ENCODE measurements around the gene ATP11C.
"Not testable (repeated sequence)": the region's sequence is repeated elsewhere in the genome, so short reads cannot be mapped to it uniquely, and the experiment has no call there.

The ATP11C gene

DNA sequence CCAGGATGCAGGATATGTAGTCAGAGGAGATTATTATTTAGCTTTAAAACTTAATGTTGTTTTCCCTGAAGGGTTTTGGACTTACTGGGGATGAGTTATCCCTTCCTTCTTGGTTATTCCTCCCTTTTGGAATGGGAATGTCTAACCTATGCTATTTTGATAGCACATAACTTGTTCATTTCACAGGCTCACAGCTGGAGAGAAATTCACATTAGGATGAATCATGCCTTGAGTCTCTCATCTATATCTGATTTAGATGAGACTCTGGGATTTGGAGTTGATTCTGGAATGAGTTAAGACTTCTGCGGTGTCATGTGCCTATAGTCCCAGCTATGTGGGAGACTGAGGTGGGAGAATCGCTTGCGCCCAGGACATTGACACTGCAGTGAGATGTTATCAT is 81.1 kb downstream of the ATP11C start:
- no peak for DNase-seq (ENCODE audit: low read depth)

DNA sequence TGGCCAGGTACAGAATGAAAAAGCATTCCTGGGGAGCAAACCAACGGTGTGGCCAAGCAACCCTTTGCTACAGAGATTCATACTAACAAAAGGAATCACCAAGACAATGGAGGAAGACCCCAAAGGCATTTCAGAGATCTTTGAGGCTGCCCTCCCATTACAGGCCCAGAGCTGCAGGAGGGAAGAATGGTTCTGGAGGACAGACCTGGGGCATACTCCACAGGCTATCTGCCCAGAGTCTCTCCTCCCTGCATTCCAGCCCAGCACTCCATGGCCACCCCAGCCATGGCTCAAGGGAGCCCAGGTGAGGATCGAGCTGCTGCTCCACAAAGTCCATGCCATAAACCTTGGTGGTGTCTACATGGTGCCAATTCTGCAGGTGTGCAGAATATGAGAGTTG is 81.9 kb downstream of the ATP11C start:
- DNase-seq (ENCODE audit: low read depth): no peak

DNA sequence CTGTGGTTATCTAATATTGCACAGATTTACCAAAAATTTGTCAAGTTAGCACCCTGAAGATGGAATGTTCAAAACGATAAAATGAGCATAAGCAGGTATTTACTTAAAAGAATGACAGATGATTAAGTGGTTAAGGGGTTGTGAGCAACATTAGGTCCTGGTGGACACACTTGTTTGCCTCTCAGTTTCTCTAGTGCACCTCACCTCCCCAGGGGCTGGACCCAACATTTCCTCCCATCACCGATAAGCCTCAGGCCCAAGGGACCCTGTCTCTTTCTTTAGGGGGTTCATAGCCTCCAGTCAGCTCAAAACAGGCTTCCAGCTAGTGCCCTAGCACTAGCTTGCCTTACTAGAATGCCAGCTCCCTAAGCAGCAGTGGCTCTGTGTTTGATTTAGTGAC is 88.0 kb downstream of the ATP11C start:
- no peak for DNase-seq (ENCODE audit: low read depth)

DNA sequence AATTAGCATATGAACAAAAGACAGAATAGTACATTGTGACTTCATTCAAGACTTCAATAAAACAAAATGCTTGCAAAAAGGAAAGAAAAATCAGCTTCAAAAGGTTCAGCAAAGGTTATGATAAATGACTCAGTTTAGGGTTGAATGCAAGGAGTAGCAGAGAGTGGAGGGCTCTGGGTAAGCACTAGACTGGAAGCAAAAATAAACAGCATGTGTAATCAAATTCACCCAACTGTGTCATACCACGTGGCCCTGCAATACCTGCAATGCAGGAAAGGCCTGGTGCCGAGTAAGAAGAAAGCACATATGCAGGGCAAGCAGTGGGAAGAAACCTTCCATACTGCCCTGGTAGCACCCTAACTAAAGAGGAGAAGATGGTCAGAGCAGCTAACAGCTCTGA is 88.7 kb downstream of the ATP11C start:
- no peak for DNase-seq (ENCODE audit: low read depth)

DNA sequence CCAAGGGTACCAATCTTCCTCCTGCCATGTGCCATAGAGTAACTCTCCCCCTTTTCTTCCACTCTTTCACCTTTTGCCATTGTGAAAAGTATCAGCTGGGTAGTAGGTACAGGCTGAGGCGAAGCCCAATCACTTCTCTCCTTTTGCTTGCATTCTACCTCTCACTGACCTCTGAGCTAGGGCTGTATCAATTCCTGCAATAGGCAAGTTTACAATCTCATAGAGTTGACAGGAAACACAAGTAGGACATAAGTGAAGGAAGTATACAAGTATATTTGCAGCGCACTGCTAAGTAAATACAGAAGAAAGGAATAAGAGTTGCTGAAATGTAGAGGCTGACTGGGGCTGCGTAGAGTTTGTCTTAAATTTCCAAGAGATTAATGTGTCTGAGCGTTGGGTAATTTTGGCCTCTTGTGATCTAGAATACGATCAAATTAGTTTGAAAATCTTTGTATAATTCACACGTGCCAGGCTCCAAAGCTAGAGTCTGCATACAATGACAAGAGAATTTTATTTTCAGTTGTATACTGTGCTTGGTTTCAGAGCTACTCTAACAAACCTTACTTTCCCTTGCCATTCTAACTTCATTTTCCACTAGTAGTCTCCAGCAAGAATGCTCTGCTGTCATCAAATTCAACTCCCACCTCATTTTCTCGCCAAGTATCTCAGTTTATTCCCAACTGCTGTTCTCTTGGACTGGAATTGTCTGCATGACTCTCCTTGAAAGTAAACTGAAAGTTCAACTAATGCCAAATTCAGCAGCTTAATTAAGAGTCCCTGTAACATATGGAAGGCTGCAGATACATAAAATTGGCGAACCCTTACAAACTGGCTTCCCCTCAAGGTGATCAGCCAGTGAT is 90.3 kb downstream of the ATP11C start:
- DNase-seq (ENCODE audit: low read depth): no peak

DNA sequence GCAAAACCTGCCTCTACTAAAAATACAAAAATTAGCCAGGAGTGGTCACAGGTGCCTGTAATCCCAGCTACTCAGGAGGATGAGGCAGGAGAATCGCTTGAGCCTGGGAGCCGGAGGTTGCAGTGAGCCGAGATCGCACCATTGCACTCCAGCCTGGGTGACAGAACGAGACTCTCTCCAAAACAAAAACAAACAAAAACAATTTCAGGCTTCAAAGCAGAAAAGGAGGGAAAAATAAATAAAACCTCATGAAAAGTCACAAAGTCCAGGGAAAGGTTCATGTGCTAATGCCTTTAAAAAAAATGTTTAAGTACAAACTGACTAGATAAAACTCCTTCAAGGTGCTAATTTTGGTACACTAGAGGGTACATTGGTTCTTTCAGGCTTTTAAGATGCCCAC is 96.5 kb downstream of the ATP11C start:
- not testable (repeated sequence) for DNase-seq (ENCODE audit: low read depth)

DNA sequence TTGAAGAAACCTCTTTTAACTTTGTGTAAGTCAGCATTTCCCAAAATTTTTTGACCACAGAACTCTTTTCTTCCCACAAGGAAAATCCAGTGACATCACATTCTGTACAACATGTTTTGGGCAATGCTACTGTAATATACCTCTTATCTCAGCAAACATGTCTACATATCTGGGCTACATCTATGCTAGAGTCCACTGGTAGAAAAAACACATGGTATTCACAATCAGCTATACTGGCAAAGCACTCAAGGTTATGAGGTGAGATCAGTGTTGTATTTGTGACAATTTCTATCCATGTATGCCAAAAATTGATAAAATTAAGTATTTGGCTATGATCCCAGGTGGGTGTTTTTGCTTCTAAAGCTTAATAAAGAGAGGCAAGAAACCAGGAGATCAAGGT is 98.0 kb downstream of the ATP11C start:
- no peak for DNase-seq (ENCODE audit: low read depth)

DNA sequence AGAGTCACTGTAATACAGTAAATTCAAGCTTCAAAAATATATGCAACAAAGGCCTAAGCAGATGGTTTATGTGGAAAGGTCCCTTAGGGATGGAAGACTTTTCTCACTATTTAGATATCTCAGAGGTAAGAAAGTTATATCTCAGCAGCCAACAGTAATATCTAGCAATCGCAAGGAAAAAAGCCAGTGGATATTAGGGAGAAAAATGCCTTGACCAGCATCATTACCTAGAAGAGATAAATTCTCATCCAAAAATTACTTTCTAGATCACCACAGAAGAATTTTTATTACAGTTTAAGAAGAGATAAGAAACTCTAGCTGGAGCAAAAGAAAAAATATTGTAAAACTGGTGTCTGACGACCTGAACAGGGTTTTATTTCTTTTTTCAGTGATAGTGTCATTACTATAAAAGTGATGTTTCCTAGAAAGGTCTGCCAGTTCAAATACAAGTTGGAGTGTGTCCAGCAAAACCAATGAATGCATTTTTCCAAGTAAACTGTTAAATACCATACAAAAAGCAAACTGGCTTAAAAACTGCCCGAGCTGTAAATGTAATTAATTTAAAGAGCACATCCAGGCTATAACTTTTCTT is 100.0 kb downstream of the ATP11C start:
- no peak for DNase-seq (ENCODE audit: low read depth)

DNA sequence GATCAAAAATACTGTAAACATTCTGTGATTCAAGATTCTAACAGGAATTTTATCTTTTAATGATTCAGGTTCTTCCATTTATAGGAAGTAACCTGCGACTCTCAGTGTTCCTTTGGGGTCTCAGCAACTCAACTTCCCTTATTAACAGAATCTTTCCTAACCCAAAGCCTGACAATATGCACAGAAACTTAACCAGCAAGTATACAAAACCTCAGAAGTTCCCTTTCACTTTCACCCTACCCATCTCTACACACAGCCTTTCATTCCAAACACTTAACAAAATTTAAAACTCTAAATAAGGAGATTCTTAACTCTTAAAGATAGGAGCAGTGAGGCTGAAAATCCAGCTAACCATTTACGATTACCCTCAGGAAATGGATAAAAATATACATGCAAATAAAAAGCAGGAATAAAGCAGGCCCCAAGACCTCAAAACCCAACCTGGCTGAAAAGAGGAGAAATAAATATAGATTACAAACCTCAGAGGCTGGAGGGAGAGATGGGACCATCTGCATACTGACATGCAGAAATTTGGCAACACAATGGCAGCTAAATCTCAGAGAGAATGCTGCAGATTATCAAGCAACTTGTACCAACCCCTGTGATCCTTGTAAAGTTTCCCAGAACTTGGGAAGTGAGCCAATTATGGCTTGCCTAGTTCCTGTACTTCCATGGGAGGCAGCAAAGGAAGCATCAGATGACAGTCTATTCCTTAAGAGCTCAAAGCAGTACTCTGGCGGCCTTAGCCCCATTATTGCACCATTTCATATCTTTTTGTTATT is 101.0 kb downstream of the ATP11C start:
- no peak for DNase-seq (ENCODE audit: low read depth)

DNA sequence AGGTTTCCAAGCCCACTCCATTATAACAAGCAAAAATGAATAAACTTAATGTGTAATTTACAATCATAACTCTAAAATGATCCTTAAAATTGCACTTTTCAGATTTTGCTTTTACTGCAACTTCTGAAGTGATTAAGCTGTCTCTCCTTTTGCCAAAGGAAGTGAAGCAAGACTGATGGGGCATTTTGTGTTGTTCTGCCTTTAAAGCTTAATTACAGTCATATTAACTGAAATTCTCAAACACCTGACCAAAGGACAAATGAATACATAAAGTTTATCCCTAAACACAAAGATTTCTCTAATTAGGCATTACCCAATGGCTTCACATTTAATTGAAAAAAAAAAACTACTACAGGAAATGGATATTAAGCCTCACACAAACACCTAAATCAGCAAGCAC is 101.8 kb downstream of the ATP11C start:
- no peak for DNase-seq (ENCODE audit: low read depth)

DNA sequence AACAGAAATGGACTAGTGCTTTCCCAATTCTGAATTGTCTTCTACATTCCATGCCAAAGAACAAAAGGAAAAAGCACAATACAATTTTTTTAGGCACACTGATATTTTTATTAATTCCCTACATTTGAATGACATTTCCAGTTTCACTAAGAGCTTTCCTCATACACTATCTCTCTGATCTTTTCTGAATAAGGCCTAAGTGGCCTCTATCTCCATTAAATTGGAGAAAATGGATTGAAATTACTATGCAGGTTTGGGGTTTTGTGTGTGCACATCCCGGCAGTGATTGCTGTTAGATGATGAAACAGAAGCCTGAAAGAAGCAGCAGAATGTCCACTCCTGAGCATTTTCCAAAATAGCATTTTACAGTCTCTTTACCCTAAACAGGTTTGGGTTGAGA is 104.0 kb downstream of the ATP11C start:
- DNase-seq (ENCODE audit: low read depth): no peak

DNA sequence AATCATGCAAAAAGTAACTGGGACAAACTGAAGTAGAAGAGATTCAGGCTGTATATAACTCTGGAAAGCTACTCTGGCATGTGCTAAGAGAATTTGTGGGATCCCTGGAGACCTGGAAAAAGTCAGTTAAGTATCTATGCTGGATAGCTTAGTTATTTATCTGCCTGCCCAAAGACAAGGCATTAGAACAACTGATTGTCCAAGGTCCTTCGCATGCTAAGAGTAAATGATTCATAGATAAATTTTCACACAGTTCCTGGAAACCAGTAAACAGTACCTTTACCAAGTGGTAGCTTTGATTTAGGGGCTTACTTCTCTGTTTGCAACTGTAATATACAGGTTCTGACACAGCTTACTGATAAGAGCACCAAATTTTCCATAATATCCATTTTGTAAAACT is 104.8 kb downstream of the ATP11C start:
- no peak for DNase-seq (ENCODE audit: low read depth)

DNA sequence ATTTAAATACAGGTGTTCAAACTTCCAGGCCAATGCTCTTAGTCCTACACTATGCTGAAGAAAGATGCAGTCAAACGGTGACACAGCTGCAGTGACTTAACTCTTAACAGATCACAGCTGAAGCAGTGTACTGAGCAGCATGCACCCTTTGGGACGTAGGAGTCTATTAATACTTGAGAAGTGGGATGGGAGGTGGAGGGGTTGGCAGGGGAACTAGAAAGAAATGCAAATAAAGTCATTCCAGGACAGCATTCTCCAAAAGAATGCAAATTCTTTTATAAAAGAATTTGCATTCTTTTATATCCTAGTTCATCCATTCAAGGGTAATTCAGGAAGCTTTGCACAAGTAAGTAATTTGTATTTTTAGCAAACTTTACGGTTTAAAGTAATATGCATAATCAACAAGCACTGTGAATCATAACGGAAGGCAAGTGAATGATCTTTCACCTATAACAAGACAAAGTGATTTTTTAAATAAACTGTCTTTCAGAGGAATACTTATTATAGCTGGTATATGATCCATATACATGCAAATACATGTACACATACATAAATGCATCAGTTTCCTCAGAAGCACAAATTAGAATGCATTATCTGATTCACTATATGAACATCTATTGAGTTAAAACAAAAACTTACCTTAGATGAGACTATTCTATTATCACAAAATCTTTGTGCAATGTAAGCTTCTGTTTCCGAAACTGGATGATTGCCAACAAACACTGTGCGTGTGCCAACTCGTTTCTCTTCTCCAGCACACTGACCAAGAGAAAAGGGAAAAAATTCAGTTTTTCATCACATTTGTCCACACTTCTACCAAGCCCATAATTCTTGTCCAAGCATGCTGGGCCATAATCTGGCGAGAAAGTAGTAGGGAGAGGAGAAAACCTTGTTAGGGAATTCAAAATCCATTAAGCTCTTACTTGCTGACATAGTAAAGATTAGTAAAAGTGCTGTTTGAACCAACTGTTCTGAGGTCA is 106.5 kb downstream of the ATP11C start:
- no peak for DNase-seq (ENCODE audit: low read depth)

DNA sequence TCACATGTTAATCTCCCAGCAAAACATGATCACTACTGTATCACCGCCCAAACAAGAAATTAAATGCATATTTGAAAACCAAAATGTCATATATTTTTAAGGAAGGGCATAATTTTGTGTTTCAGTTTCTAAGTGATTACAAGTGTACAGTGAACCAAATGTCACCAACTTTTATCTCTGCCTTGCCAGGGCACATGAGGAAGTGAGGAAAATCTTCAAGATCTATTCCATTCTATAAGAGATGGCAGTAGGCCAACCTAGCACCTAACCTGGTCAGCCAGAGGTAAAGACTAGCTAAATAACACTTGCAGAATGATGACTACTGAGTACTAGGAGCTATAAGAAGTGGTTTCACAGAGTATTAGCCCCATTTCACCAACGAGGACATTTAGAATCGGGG is 107.2 kb downstream of the ATP11C start:
- DNase-seq (ENCODE audit: low read depth): no peak

DNA sequence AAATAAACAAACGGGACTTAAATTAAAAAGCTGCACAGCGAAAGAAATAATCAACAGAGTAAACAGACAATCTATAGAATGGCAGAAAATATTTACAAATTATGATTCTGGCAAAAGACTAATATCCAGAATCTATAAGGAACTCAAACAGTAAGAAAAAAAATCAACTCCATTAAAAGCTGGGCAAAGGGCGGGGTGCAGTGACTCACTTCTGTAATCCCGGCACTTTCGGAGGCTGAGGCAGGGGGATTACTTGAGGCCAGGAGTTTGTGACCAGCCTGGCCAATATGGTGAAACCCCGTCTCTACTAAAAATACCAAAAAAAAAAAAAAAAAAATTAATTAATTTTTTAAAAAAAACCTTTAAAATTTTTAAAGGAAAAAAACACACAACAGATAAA is 109.0 kb downstream of the ATP11C start:
- DNase-seq (ENCODE audit: low read depth): no peak

DNA sequence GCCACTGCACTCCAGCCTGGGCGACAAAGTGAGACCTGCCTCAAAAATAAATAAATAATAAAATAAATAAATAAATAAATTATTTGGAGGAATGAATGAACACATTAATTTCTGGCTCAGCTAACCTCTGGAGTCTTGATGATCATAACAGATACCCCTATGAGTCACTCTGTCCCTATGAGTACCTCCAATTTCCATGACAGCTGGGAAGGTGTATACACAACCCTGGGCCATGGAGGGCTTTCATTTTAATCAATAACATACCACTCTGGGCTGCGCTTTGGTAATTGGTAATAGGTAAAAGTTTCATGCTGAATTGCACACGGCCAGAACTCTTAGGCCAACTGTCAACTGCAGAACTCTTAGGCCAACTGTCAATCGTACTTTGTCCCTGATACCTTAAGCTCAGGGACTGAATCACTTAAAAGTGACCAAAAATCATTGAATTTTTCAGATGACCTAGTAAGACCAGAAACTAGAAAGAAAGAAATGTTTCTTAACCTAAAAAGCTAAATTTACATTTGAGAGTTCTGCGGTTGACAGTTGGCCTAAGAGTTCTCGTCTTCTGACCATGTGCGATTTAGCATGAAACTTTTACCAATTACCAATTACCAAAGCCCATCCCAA is 112.4 kb downstream of the ATP11C start:
- DNase-seq (ENCODE audit: low read depth): no peak

DNA sequence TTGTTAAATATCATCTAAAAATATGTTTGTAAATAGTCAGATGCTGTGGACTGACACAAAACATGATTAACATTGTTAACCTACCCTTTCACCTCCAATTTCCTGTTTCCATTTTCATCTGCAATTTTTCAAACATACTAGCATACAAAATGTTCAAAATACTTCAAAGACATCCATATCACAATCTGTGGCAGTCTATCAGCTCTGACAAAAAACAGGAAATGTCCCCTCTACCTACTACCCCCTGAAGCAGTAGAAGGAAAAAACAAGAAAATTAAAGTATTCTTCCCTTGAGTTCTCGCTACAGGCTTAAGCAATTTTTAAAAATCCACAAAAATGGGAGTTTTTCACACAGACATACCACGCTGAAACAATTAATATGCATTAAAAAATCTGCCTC is 116.6 kb downstream of the ATP11C start:
- DNase-seq (ENCODE audit: low read depth): no peak

DNA sequence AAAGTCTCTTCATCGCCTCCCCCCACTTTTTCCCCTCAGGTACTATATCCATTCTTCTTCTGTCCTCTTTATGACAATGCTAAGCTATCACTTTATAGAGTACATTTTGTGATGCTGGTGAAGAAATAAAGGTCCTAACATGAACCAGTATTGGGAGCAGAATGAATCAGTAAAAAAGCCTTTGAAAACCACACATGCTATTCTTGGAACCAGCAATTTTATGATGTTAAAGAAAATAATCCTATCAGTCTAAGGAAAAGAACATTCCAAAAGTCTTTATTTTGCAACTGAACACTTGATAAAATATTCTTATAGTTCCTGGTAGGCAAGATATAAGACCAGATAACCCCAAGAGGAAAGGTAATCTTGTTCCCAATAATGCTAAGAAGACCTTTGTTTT is 117.1 kb downstream of the ATP11C start:
- DNase-seq (ENCODE audit: low read depth): no peak

DNA sequence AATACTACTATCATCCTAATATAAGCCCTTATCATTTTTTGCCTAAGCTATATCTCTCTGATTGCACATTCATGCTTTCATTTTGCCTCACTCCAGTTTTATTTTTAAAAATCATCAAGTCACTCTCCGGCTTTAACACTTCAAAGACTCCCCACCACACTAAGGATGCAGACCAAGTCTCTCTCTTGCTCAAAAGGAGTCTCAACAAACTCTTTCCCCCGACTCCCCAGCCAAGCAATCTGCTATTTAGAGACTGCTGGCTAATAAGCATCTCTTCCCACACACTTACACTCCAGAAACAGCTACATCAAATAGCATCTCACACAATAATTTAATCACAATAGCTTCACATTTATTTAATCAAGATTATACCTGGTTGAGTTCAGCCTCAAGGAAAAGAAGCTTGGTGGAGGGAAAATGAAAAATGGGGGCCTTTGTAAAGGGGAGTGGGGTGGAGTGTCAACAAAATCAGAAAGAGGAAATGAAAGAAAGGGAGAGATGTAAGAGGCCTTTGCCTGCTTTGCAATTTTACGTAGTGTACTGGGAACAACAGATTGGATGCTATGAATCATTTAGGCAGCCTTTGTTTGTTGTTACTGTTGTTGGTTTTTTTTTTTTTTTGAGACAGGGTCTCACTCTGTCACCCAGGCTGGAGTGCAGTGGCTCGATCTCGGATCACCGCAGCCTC is 120.8 kb downstream of the ATP11C start:
- no peak for DNase-seq (ENCODE audit: low read depth)

DNA sequence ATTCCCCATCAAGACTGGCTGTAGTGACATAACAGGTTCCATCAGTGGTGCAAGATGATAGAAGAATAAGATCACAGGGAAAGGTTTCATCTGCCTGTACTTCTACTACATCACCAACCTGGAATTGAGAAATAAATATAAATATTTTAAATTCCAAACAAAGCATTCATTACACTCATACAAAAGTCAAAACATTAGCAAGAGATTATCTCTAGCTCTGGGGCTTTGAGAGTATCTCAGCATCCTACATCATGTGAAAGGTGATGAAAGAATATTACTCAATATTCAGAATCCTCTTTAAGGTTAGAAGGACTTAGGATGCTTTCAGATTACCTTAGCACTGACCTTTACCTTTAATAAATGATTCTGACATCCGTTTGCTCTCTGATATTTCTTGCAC is 128.4 kb downstream of the ATP11C start:
- no peak for DNase-seq (ENCODE audit: low read depth)

DNA sequence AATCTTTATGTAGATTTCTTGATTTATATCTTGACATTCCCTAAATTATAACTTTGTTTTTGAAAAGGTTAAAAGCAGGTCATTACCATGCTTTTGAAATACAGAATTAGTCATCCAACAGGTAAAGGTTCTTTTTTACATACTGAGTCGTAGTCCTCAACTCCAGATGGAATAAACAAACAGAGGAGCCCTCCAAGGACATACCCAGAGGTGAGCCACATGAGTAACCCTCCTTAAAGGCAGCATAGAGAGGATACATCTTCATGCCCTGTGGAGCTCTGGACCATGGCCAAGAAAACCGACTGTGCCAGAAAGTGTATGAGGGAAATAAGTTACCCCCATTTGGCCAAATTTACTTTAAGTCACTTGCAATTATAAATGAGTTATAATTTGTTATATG is 129.6 kb downstream of the ATP11C start:
- no peak for DNase-seq (ENCODE audit: low read depth)

Measured in T-helper 22 cell (primary cell).